Activated CD8-positive, alpha-beta memory T cell treated with anti-CD3 and anti-CD28 coated beads, Interleukin-2, amount 50 U/mL, for 24 hours (primary cell): Measurements from ENCODE around the gene EGFL6.

Source experiments
- DNase-seq: peaks from one replicate; pipeline ENCODE4 v3.0.0-alpha.2; 2020; ENCODE audit errors: extremely low read depth

Gene EGFL6, protein sequence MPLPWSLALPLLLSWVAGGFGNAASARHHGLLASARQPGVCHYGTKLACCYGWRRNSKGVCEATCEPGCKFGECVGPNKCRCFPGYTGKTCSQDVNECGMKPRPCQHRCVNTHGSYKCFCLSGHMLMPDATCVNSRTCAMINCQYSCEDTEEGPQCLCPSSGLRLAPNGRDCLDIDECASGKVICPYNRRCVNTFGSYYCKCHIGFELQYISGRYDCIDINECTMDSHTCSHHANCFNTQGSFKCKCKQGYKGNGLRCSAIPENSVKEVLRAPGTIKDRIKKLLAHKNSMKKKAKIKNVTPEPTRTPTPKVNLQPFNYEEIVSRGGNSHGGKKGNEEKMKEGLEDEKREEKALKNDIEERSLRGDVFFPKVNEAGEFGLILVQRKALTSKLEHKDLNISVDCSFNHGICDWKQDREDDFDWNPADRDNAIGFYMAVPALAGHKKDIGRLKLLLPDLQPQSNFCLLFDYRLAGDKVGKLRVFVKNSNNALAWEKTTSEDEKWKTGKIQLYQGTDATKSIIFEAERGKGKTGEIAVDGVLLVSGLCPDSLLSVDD

DNA sequence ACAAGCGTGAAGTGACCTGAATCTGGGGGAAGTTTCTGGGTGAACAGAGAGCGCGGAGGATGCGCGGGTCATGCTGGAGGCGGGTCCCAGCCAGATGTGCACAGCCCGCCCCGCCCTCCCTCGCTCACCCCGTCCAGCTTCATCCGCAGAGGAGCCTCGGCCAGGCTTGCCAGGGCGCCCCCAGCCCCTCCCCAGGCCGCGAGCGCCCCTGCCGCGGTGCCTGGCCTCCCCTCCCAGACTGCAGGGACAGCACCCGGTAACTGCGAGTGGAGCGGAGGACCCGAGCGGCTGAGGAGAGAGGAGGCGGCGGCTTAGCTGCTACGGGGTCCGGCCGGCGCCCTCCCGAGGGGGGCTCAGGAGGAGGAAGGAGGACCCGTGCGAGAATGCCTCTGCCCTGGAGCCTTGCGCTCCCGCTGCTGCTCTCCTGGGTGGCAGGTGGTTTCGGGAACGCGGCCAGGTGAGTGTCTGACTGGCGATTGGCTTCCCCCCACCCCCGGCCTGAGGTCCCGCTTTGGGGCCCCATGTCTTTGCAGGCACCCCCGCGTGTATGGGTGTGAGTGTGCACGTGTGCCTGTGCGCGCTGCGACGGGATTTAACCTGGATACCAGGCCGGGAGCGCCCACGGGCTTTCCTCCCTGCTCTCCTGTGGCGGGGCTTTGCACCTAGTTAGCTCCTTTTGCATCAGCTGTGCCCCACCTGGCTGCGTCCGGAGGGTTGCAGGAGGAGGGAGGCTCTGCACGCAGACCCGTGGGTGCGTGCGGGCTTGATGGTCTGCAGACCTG lies at the start of gene EGFL6:
TSS of gene EGFL6 (plus strand) at position 123 of the 782 bp plus-strand sequence. CDS start at position 384, 261 bp downstream.
- DNase-seq, result no peak

DNA sequence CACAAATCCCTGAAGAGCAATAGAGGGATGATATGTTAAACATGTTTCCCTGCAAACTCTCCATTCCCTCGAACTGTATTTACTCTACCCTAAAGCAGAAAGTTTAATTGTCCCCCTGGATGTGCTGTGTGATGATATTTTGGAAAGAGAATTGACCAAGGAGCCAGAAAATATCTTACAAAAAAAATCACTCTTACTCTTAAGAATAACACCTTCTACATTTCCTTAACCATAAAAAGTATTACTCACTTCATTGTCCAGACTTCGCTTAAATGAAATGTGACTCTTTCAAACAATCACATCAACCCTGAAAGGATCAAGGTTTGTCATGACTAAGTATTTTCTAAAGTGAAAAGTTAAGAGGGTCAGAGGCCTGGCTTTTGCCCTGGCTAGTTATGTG lies 49.0 kb upstream of the EGFL6 start:
- no peak for DNase-seq

DNA sequence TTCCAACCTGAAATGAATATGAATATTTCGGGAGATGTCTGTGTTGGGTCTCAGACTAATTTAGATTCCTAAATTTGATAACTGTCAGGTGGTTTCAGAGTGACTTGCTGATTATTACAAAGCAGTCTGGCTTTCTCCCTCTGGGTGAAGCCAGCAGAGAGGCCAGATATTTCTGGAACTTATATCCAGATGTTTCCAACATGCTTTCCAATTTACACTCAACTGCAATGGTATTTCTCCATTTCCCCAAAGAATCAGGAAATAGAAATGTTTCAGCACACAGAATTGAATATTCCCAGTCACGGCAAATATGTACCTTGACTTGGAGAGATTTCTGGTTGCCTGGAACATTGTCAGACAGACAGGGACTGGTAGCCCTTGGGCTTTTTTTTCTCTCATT lies 48.5 kb upstream of the EGFL6 start:
- DNase-seq, result no peak

DNA sequence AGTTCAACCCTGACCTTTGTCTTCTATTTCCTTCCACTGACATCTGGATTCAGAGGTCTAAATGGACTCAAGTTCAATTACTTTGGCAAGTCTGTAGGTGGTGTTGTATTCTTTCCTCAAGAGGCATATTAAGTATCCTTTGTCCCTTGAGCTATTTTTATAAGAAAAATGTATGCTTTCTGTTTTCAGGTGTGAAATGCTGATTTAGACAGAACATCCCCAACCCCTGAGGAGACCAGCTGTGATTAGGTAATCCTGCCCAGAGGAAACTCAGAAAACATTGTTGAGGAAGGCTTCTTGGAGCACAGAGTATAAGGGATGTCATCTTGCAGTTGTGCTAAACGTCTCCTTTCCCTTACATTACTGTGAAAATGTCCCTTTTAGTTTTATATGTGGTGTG lies 46.6 kb upstream of the EGFL6 start:
- DNase-seq, result no peak

DNA sequence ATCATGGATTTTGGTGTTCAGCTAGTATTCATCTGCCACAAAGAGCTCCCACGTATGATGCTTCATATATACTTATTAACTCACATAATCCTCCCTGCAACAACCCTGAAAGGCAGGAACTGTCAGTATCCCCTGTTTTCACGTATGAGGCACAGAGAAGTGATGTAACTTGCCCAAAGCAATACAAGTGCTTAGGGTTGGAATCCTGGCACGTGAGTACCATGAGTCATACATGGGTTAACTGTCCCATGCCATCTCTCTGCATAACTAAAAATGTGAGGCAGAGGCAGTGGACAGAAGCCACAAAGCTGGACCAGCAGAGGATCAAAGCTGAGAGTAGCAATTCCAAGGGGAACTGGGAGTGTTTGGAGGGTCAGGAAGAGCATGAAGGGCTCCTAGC lies 35.7 kb upstream of the EGFL6 start:
- DNase-seq, result no peak

DNA sequence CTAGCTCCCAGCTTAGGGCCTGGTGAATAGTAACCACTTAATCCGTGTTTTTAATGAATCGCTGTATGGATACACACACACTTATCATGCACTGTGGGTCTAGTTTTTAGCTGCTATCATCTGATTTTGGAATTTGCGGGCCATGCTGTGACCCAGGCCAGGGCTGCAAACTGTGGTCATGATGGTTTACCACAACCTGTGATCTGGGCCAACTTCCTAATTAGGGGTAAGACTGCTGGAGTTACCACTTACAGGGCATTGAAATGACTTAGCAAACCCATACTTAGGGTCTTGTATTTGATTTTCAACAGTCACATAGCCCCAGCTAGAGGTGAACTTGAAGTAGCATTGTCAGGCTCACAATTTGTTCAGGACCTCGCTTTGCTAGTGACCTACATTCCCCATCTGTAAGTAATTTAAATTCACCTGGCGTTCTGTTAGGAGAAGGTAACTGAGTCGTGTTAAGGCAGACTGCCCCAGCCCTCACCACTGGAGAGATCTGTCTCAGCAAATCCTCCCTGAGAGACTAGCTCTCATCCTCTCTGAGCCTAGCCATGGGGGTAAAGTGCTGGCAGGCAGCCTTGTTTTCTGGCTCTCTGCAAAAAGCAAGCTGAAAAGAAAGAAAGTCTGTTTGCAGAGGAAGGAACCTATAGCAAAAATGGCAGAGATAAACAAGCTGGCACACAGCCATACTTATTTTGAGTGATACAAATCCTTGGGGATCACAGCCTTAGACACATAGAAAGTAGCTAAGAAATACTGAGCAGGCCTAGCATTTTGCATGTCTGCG lies 33.8 kb upstream of the EGFL6 start:
- DNase-seq, result no peak

DNA sequence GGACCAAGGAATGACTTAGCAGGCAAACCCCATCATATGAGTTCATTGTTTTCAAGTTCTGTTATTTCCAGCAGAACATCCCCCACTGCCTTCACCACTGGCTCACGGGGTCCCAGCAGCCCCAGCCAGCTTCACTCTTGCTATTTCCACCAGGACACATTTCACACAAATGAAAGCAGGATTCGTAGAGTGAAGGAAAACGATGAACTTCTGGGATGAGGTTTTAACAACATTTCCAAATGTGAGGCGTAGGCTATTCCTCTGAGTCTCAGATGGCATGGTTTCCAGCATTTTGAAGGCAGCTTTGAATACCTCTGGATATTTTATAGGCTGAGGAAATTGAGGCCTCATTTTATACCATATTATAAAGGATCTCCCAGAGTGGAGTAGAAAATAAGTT lies 32.9 kb upstream of the EGFL6 start:
- no peak for DNase-seq

DNA sequence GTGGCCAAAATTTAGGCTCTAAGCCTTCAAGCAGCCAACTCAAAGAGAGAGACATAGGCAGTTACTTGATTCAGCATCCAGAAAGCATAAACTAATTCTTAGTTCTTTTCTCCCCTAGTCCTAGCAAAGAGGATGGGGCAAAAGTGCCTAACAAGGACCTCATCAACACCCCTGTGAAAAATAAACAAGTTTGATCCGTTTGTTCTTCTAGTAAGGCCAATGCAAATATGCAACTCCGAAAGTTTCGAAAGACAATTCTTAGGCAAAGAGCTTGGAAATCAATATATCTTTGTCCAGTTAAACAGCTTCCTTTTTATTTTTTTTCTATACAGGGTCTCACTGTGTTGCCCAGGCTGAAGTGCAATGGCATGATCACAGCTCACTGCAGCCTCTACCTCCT lies 31.0 kb upstream of the EGFL6 start:
- no peak for DNase-seq

DNA sequence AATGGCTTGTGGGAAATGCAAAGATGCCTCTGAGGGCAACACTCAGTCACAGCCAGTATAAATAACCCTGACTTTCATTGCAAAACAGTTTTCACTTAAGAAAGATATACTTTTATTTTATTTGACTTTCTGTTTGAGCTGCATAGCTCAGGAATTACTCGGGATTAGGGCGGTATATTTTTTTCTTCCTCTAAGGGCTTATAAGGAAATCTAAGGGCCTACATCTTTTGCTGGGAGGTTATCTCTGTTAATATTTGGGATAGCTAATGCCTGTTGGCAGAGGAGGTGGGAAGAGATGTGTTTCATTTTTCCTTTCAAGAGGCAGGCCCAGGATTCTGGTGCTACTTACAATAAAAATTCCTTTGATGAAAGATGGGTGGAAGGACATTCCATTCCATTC lies 28.8 kb upstream of the EGFL6 start:
- no peak for DNase-seq

DNA sequence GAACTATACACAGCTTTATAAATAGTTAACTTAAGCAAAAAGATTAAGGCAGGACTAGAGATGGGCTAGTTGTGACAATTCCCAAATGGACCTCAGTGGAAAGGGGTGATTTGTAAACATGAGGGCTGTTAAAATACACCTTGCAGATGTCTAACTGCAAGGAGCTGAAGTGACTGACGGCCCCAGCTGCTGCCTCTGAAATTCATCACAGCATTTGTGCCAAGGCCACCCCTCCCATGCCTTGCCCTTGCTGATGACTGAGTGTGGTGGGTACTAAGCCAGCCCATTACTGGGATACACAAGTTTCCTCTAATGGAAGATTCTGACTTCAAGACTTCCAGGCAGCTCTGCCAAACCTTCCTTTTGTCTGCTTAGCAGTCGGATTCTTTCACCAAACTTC lies 23.7 kb upstream of the EGFL6 start:
- DNase-seq, result no peak

DNA sequence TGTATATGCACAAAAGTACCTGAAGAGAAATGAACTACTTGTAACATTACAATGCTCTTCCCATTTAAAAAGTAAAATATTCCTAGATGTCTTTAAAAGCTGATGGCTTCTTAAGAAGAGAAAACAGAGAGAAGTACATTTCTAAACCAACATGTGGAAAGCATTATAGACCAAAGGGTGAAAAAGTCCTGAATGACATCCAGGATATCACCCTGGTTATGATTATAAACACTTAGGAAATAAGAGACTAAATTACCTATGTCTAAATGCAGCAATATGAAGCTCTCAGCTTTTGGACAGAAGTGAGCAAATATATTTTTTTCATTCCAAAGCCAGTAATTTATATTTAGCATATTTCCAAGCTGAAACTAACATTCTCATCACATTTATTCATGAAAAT lies 21.7 kb upstream of the EGFL6 start:
- DNase-seq, result no peak

DNA sequence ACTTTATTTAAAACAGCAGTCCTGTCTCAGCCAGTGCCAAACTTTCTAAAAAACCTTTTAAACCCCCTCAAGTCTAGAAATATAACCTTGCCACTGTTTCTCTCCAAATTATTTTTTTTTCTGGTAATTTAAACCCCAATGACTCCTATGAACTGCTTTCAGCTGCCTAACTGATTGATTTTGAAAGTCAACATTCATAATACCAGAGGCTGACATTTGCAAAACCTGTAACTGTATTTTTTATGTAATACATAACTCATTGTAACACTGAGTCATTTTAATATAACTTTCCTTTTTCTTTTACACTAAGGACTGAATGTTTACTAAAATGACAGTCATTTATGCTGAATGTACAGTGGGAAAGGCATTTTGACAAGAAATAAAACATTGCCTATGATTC lies 19.1 kb upstream of the EGFL6 start:
- DNase-seq, result no peak

DNA sequence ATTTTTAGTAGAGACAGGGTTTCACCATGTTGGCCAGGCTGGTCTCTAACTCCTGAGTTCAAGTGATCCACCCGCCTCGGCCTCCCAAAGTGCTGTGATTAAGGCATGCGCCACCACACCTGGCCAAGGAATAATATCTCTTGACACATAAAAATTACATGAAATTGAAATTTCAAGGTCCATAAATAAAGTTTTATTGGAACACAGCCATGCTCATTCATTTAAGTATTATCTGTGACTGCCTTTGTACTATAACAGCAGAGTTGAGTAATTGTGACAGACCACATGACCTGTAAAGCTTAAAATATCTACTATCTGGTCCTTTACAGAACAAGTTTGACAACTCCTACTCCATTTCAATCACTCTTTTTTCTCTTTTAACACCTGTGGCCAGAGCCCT lies 17.8 kb upstream of the EGFL6 start:
- no peak for DNase-seq

DNA sequence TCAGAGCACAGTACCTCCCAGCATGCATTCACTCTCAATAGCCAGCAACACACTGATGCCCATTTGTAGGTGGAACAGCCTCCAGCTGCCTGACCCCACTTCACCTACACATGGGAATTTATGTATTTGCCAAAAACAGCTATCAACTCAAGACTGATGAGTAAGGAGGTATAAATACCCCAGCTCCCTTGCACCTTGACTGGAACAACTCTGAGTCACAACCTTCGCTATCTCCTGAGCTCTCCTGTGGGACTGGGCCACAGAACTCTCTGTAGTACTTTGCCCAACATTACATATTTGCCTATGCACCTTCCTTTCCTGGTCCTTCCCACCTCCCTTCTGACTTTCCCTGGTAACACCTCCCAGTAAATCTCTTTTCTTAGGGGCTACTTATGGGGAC lies 16.5 kb upstream of the EGFL6 start:
- DNase-seq, result no peak

DNA sequence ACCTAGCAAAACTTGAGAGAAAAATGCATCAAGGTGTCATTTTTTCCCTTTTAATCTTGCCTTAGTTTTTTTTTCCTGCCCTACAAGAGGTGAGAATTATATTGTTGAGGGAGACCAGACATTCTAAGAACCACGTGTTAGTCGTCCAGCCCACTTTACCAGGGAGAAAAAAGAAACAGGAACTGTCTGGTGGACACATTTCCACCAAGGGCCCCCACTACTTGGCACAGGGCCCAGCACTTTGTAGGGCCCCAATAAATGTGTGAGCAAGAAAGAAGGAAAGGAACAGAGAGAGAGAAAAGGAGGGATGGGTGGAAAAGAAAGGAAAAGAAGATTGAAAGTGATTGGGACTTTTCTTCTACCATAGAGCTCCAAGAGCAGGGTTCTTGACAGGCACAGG lies 3.9 kb upstream of the EGFL6 start:
- no peak for DNase-seq

DNA sequence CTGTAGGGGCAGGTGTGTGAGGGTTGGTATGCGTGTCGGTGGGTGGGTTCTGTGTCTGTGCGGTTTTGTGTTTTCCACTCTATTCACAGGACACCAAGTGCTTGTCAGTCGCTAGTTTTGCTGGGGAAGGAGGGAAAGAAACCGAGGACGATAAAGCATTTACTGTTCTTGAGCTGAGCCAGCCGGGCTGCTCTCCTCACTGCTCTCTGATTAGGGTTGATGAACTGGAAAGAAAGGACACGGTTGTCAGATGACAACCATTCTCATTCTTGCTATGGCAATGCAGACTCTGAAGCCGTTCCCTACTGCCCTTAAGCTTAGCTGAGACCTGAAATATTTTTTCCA lies 832 bp downstream of the EGFL6 start:
- DNase-seq, result no peak

DNA sequence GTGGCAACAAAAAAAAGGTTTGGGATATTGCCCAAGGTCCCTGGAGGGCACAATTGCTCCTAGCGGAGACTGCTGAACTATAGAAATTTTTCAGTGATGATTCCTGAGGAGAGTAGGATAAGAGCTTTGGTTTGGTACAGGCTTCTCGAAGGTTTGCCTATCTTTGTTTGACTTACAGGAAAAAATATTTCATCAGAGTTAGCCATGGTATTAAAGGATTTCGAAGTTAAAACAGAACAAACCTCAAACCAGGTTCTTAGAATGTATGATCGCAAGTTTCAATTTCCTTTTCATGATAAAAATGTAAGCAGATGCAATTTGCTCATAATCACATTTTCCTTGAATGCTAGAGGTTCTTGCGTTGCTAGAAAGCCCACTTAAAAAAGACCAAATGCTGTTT lies 1.7 kb downstream of the EGFL6 start:
- DNase-seq, result no peak

DNA sequence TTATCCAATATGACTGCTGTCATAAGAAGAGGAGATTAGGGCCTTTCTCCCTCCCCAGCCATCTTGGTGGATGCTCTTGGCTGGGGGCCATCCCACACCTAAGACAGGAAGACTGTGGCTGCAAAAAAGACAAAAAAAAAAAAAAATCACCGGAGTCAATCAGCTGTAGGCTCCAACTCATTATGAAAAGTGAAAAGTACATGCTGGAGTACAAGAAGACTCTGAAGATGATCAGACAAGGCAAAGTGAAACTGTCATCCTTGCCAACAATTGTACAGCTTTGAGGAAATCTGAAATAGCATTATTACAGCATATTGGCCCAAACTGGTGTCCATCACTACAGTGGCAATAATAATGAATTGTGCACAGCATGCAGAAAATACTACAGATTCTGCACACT lies 5.2 kb downstream of the EGFL6 start:
- no peak for DNase-seq

DNA sequence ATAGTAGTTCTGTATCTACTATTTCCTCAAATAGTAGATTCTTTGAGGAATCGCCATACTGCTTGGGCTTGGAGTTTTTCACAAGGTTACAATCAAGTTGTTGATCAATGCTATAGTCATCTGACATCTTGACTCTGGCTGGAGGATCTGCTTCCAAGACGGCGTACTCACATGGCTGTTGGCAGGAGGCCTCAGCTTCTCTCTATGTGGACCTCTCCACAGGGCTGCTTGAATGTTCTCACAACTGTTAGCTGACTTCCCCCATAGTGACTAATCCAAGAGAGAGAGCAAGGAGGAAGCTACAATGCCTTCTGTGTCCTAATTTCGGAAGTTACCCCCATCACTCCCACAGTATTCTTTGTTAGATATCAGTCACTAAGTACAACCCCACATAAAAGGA lies 10.3 kb downstream of the EGFL6 start:
- no peak for DNase-seq

DNA sequence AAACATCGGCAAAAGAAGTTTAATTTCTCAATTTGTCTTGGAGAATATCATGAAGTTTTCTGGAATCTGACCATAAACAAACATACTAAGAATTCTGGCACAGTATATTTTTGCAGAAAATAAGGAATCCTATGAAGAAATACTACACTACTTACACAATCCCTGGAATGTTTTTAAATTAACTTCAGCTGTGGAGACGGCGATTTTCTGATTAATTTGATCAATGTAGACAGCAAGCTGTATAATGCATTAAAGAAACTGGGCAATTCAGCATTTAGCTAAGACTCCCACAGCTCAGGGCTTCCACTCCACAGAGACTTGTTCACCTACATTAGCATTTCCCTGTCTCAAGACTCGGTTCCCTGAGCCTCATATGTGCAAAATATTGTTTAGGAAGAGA lies 12.2 kb downstream of the EGFL6 start:
- no peak for DNase-seq

DNA sequence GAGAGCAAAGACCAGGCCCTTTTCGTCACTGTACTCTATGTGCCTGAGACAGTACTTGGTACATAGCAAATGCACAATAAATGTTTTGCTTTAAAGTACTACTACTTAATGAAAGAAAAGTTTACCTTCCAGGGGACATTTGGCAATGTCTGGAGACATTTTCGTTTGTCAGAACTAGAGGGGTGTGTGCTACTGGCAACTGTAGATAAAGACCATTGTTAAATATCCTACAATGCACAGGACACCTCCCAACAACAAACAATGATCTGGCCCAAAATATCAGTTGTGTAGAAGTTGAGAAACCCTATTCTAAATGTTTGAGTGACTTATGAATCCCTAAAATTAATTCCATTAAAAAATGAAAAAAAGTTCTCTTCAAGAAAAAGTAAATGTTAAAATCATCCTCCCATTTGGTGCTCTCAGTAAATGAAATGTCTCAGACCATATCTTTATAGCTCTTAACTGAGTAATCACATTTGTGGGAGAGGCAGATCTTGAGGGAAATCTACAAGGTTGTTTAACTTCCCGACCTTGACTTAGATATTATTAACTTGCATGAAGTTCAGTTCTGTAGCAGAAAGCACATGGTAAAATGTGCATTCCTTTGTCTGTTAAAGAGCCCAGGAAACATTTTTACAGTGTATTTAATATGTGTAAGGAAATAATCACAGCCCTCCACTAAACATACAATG lies 18.5 kb downstream of the EGFL6 start:
- DNase-seq, result no peak

DNA sequence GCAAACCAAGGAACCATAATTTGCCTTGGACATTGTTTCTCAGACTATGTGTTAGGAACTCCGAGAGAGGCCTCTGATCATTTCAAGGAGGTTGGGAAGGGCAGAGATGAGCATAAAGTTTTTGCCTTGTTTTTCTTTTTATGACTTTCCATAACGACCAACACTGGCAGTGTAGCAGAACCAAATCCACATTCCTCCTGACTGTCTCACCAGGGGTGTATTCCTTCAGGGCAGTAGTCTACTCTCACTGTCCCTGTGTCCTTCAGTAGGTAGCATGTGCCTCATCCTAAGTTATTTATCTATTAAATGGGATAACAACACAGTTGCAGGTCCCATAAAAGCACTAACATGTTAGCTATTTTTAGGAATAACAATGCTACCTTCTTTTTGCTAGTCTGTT lies 20.8 kb downstream of the EGFL6 start:
- DNase-seq, result no peak
